Osteoblast (primary cell): ENCODE measurements around the gene RNF167. TPM values are rescaled to one million over a fixed set of nuclear protein-coding genes. Genes with fewer than 3 reads are reported as not detected.

ENCODE experiments used
- DNase-seq: peaks from one replicate; pipeline ENCODE4 v3.0.0; 2011; ENCODE audit warnings: low spot score, mixed read lengths; ENCODE audit not compliant: insufficient read length; ENCODE audit errors: missing footprints
- H2AFZ ChIP-seq: 2 replicates; pipeline ENCODE4 v1.6.0; 2011; ENCODE audit warnings: mild to moderate bottlenecking, low read length
- H3K27ac ChIP-seq: 2 replicates; pipeline ENCODE4 v1.5.1; 2011; ENCODE audit warnings: mild to moderate bottlenecking, low read depth, low read length, moderate library complexity
- H3K27me3 ChIP-seq: 2 replicates; pipeline ENCODE4 v1.6.0; 2012; ENCODE audit warnings: mild to moderate bottlenecking, control low read depth, inconsistent platforms, low read length, moderate library complexity; ENCODE audit not compliant: insufficient read depth
- H3K36me3 ChIP-seq: 2 replicates; pipeline ENCODE4 v1.5.1; 2011; ENCODE audit warnings: mild to moderate bottlenecking, low read length, control low read depth, moderate library complexity; ENCODE audit not compliant: insufficient read depth
- H3K4me1 ChIP-seq: 2 replicates; pipeline ENCODE4 v1.5.1; 2011; ENCODE audit warnings: mild to moderate bottlenecking, low read length, control low read depth, moderate library complexity; ENCODE audit not compliant: insufficient read depth
- H3K4me2 ChIP-seq: 2 replicates; pipeline ENCODE4 v1.6.0; 2011; ENCODE audit warnings: mild to moderate bottlenecking, low read length; ENCODE audit not compliant: insufficient read depth
- H3K4me3 ChIP-seq: fragments of 200-600 bp; sonication (generic); 3 replicates; pipeline ENCODE4 v1.5.1; 2012; ENCODE audit warnings: mild to moderate bottlenecking, low read length, inconsistent platforms; ENCODE audit not compliant: insufficient read depth
- H3K79me2 ChIP-seq: 2 replicates; pipeline ENCODE4 v1.6.0; 2012; ENCODE audit warnings: mild to moderate bottlenecking, low read length, control low read depth, inconsistent platforms; ENCODE audit not compliant: insufficient read depth
- H3K9me3 ChIP-seq: 2 replicates; pipeline ENCODE4 v1.5.1; 2011; ENCODE audit warnings: low read depth, low read length, control low read depth
- H4K20me1 ChIP-seq: 2 replicates; pipeline ENCODE4 v1.6.0; 2012; ENCODE audit warnings: mild to moderate bottlenecking, low read length, control low read depth; ENCODE audit not compliant: insufficient read depth
- total RNA-seq: library from RNA; depleted of rRNA; stranded (reverse); fragments of >200 nt; gene quantifications from 2 replicates; pipeline ENCODE4 v1.2.3, GENCODE V29; 2012
- TF ChIP-seq, protein P1 (sequence below): IDR thresholded peaks from 2 replicates; pipeline ENCODE4 v1.5.1; 2011; ENCODE audit warnings: mild to moderate bottlenecking, low read depth, low read length, moderate library complexity; ENCODE audit errors: extremely low read depth

RNF167 gene
- total RNA-seq, 1 donor = 25.3 TPM

DNA sequence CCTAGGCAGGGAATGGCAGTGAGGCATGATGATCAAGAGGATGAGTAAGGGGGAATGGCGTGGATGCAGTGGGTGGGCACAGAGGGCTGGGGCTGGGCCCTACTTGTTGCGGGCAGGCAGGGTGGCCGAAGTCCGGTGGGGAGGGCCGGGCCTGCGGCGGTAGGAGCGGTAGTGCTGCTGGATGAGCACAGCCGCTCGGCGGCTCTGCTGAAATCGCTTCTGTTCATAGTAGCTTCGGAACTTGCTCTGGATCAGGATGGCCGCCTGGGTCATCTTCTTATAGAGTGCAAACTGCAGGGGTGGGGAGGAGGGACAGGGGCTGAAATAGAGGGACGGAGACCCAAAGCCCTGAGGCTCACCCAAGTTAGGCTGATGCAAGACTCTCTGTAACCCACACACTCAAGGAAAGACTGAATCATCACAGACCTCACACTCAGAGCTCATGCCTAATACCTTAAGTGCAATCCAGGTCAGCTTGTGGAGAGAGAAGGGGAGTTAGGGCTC, 29.0 kb downstream of the RNF167 start:
- Histone ChIP-seq H3K79me2 (peaks cover 17% of the 10 kb centered on the region), H3K4me2 (peak overlapping the region; percentile 90), H3K4me1 (peaks cover 34% of the 10 kb centered on the region), H3K36me3 (peaks cover 34% of the 10 kb centered on the region), H3K27ac (peak overlapping the region; percentile 96), H3K4me3 (peak overlapping the region; percentile 89), H2AFZ (no peak overlapping the region), H3K9me3 (no peaks in the 10 kb centered on the region), H3K27me3 (no peaks in the 10 kb centered on the region), H4K20me1 (no peaks in the 10 kb centered on the region)
- peak; percentile 96 for DNase-seq
- TF ChIP-seq, protein P1, sequence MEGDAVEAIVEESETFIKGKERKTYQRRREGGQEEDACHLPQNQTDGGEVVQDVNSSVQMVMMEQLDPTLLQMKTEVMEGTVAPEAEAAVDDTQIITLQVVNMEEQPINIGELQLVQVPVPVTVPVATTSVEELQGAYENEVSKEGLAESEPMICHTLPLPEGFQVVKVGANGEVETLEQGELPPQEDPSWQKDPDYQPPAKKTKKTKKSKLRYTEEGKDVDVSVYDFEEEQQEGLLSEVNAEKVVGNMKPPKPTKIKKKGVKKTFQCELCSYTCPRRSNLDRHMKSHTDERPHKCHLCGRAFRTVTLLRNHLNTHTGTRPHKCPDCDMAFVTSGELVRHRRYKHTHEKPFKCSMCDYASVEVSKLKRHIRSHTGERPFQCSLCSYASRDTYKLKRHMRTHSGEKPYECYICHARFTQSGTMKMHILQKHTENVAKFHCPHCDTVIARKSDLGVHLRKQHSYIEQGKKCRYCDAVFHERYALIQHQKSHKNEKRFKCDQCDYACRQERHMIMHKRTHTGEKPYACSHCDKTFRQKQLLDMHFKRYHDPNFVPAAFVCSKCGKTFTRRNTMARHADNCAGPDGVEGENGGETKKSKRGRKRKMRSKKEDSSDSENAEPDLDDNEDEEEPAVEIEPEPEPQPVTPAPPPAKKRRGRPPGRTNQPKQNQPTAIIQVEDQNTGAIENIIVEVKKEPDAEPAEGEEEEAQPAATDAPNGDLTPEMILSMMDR = no peak

DNA sequence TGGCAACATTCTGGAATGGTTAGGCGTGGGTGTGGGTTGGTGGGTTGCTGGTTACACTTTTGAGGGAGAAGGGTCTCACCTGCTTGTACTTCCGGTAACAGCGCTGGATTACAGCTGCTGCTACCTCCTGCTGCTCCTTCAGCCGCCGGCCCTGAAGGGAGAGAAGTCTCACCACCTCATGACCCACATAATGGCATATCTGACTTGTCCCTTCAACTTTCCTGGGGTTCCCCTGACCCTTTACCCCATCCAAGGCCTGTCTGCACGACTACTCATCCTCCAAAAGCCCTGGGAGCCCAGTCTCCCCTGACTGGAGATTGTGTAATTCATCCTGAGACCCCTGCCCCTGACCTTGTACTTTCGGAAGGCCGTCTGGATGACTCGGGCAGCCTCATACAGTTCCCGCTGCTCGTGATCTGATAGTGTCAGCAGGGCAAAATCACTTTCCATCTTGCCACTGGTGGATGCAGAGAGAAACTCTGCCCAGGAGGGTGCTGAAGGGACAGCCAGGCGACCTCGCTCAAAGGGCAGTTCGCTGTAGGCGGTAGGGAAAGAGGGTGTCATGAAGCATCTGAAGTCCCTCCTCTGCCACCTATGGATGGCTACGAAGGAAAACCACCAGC, 29.6 kb downstream of the RNF167 start:
- TF ChIP-seq, protein P1 = no peak
- Histone ChIP-seq H3K27ac (peak overlapping the region; percentile 96), H3K4me2 (peak overlapping the region; percentile 90), H3K4me1 (peaks cover 34% of the 10 kb centered on the region), H2AFZ (no peak overlapping the region), H3K27me3 (no peaks in the 10 kb centered on the region), H4K20me1 (no peaks in the 10 kb centered on the region), H3K4me3 (peak overlapping the region; percentile 89), H3K79me2 (peaks cover 17% of the 10 kb centered on the region), H3K9me3 (no peaks in the 10 kb centered on the region), H3K36me3 (peaks cover 38% of the 10 kb centered on the region)
- DNase-seq = peak; percentile 92

DNA sequence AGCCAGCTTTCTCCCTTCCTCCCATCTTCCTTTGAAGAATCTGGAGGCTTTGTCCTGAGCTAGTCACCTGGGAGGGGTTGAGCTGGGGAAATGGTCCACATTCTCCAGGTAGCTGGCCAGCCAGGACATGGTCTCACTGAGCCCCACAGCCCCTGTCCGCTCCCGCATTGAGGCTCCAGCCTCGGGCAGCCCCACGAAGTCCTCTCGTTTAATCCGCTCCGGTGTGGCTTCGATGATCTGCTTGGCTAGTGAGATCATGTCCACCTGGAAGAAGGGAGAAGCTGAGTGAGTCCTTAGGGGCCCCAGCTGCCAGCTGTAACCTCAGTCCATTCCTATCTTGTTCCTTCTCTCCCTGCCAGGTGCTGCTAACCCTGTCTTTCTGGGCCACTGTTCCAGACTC, 30.2 kb downstream of the RNF167 start:
- TF ChIP-seq, protein P1 = no peak
- Histone ChIP-seq H3K79me2 (peaks cover 14% of the 10 kb centered on the region), H2AFZ (no peak overlapping the region), H3K27ac (peak overlapping the region; percentile 96), H3K4me2 (no peak overlapping the region), H4K20me1 (no peaks in the 10 kb centered on the region), H3K4me1 (peaks cover 34% of the 10 kb centered on the region), H3K4me3 (no peak overlapping the region), H3K27me3 (no peaks in the 10 kb centered on the region), H3K36me3 (peaks cover 38% of the 10 kb centered on the region), H3K9me3 (no peaks in the 10 kb centered on the region)
- no peak for DNase-seq

DNA sequence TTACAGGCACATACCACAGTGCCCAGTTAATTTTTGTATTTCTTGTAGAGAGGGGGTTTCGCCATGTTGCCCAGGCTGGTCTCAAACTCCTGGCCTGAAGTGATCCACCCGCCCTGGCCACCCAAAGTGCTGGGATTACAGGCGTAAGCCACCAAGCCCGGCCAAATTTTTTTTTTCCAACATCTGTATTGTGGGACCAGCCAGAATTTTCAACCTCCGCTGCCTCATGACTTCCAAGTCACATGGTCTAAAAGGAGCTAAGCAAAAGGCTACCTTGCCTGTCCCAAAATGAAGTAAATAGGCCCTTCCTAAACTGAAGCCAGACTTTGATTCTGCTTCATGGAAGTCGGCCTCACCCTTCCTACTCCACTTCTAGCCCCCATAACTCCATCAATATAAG, 31.8 kb downstream of the RNF167 start:
- no peaks in the 10 kb centered on the region for H3K9me3 ChIP-seq
- H3K79me2 ChIP-seq = peaks cover 11% of the 10 kb centered on the region
- H3K4me2 ChIP-seq = no peak overlapping the region
- H3K4me1 ChIP-seq = peaks cover 26% of the 10 kb centered on the region
- no peak overlapping the region for H2AFZ ChIP-seq
- H3K27ac ChIP-seq = peak overlapping the region; percentile 23
- DNase-seq = no peak
- no peak overlapping the region for H3K4me3 ChIP-seq
- H4K20me1 ChIP-seq = no peaks in the 10 kb centered on the region
- H3K36me3 ChIP-seq = peaks cover 51% of the 10 kb centered on the region
- no peaks in the 10 kb centered on the region for H3K27me3 ChIP-seq
- TF ChIP-seq, protein P1 = no peak
